HepG2 (cell line): ENCODE data around the gene NUP85. TPM values are rescaled to one million over a fixed set of nuclear protein-coding genes. Genes with fewer than 3 reads are reported as not detected.
A peak's percentile ranks its signal among the peaks of the same experiment; 100 is the strongest.

Experiments used
- ATF6 ChIP-seq: sonication (generic); formaldehyde crosslinking; conservative IDR thresholded peaks from 2 replicates; pipeline ENCODE4 v1.4.0; 2020; ENCODE audit warnings: missing genetic modification reagents
- DPF2 ChIP-seq: sonication (generic); formaldehyde crosslinking; IDR thresholded peaks from 2 replicates; pipeline ENCODE4 v1.4.0; 2020; ENCODE audit warnings: mild to moderate bottlenecking, low read depth, missing genetic modification reagents, borderline replicate concordance
- ELF3 ChIP-seq: IDR thresholded peaks from 2 replicates; pipeline ENCODE4 v1.6.1; 2016; ENCODE audit warnings: missing genetic modification reagents, missing compliant biosample characterization
- NKX3-1 ChIP-seq: sonication (generic); formaldehyde crosslinking; IDR thresholded peaks from 2 replicates; pipeline ENCODE4 v1.5.0; 2020; ENCODE audit warnings: missing genetic modification reagents
- ZC3H13 ChIP-seq: sonication (generic); formaldehyde crosslinking; IDR thresholded peaks from 2 replicates; pipeline ENCODE4 v1.8.1; 2023; ENCODE audit warnings: mild to moderate bottlenecking, missing genetic modification reagents, moderate library complexity
- ZFP1 ChIP-seq: IDR thresholded peaks from 2 replicates; pipeline ENCODE4 v1.6.1; 2016
- ZHX2 ChIP-seq, 2 experiments: sonication (generic) in 1 of 2; formaldehyde crosslinking in 1 of 2; IDR thresholded peaks; 2 replicates each; pipeline versions ENCODE4 v1.6.1 to v1.9.0; 2014 to 2022; ENCODE audit warnings: antibody characterized with exemption in 1 of 2, borderline replicate concordance in 1 of 2, inconsistent platforms in 1 of 2, low read depth in 1 of 2, missing genetic modification reagents in 1 of 2
- ZNF24 ChIP-seq: fragments of 450-650 bp; IDR thresholded peaks from 2 replicates; pipeline ENCODE4 v1.6.1; 2017; ENCODE audit warnings: antibody characterized with exemption, mild to moderate bottlenecking
- ZNF44 ChIP-seq: sonication (generic); formaldehyde crosslinking; IDR thresholded peaks from 2 replicates; pipeline ENCODE4 v1.5.1; 2020; ENCODE audit warnings: mild to moderate bottlenecking, missing genetic modification reagents
- polyA plus RNA-seq, 8 experiments: library from polyadenylated mRNA; depleted of rRNA in 3 of 8; stranded (reverse) in 7 of 8; unstranded in 1 of 8; fragments of >200 nt; fragmentation: Illumina TruSeq in 4 of 8; extraction: Trizol in 4 of 8; gene quantifications; 2 replicates each; pipeline versions ENCODE4 v1.2.1 to v1.2.3, GENCODE V29; 2011 to 2016; ENCODE audit warnings: low read depth in 4 of 8, missing spikeins in 1 of 8, mixed read lengths in 1 of 8; ENCODE audit not compliant: insufficient read depth in 1 of 8
- total RNA-seq, 5 experiments: library from RNA; depleted of rRNA; stranded (reverse); fragments of >200 nt; fragmentation: Illumina TruSeq; extraction: Trizol; gene quantifications; 2 replicates each; pipeline ENCODE4 v1.2.3, GENCODE V29; 2016; ENCODE audit warnings: low read depth in 1 of 5
- TF ChIP-seq, protein P1 (sequence below): sonication (generic); formaldehyde crosslinking; IDR thresholded peaks from 2 replicates; pipeline ENCODE4 v1.4.0; 2020; ENCODE audit warnings: mild to moderate bottlenecking, missing genetic modification reagents
- TF ChIP-seq, protein P2 (sequence below): sonication (generic); formaldehyde crosslinking; IDR thresholded peaks from 2 replicates; pipeline ENCODE4 v1.5.1; 2020; ENCODE audit warnings: missing genetic modification reagents, mild to moderate bottlenecking, borderline replicate concordance
- TF ChIP-seq, protein P3 (sequence below): sonication (generic); formaldehyde crosslinking; IDR thresholded peaks from 2 replicates; pipeline ENCODE4 v1.9.0; 2021; ENCODE audit warnings: missing genetic modification reagents, mild to moderate bottlenecking, borderline replicate concordance
- TF ChIP-seq, protein P4 (sequence below): IDR thresholded peaks from 2 replicates; pipeline ENCODE4 v1.6.1; 2016; ENCODE audit warnings: low read depth, borderline replicate concordance

The NUP85 gene
- total and polyA plus RNA-seq, 2 of the 13 experiments (the other 11 are each of a cell fraction or from before 2014, with no cell fraction given) = 89.1 to 124 TPM

DNA sequence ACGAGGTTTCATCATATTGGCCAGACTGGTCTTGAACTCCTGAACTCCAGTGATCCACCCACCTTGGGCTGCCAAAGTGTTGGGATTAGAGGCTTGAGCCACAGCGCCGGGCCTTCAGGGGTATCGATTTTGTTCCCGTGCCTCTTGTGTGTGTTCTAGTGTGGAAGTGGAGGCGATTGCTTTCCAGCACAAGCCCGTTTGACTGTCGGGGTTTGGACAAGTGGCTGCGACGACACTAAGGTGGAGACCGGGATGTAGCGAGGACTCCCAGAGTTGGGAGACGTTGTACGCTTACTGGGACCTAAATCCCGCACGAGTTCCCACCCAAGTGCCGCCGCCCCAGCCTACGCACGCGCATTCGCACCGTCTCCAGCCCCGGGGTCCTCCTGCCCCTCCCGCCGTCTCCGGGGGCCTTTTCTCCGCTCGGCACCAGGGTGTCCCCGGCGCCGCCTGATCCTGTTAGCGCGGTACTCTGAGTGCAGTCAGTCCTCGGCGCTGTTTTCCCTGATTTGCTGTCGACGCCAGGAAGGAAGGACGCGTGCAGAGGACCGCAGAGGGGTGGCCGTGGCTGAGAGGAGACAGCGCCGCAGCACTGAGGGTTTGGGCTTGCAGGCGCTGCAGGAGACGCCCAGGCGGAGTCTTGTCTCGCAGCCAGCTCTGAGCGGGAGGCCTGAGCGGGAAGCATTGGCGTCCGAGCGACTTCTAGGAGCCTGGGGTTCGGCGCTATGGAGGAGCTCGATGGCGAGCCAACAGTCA is at the start of gene NUP85 (continued):
- TF ChIP-seq ATF6 = no peak
- no peak for TF ChIP-seq ZC3H13 (CRISPR knock-in tag)
- TF ChIP-seq, protein P1, sequence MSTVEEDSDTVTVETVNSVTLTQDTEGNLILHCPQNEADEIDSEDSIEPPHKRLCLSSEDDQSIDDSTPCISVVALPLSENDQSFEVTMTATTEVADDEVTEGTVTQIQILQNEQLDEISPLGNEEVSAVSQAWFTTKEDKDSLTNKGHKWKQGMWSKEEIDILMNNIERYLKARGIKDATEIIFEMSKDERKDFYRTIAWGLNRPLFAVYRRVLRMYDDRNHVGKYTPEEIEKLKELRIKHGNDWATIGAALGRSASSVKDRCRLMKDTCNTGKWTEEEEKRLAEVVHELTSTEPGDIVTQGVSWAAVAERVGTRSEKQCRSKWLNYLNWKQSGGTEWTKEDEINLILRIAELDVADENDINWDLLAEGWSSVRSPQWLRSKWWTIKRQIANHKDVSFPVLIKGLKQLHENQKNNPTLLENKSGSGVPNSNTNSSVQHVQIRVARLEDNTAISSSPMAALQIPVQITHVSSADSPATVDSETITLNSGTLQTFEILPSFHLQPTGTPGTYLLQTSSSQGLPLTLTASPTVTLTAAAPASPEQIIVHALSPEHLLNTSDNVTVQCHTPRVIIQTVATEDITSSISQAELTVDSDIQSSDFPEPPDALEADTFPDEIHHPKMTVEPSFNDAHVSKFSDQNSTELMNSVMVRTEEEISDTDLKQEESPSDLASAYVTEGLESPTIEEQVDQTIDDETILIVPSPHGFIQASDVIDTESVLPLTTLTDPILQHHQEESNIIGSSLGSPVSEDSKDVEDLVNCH (CRISPR knock-in tag) = no peak
- TF ChIP-seq ZHX2 (IDR thresholded peaks at IDR 0.05; ENCODE audit: low read depth) = no peak; the same call in 1 of the 2 replicates
- TF ChIP-seq ZHX2 (CRISPR knock-in tag; IDR thresholded peaks at IDR 0.05; ENCODE audit: borderline replicate concordance) = peak; percentile 47
- peak; percentile 52; the same call in 1 of the 2 replicates for TF ChIP-seq ELF3
- peak; percentile 91 for TF ChIP-seq NKX3-1 (CRISPR knock-in tag)
- no peak; the same call in 1 of the 2 replicates for TF ChIP-seq ZNF24
- no peak for TF ChIP-seq DPF2 (CRISPR knock-in tag)
- TF ChIP-seq, protein P2, sequence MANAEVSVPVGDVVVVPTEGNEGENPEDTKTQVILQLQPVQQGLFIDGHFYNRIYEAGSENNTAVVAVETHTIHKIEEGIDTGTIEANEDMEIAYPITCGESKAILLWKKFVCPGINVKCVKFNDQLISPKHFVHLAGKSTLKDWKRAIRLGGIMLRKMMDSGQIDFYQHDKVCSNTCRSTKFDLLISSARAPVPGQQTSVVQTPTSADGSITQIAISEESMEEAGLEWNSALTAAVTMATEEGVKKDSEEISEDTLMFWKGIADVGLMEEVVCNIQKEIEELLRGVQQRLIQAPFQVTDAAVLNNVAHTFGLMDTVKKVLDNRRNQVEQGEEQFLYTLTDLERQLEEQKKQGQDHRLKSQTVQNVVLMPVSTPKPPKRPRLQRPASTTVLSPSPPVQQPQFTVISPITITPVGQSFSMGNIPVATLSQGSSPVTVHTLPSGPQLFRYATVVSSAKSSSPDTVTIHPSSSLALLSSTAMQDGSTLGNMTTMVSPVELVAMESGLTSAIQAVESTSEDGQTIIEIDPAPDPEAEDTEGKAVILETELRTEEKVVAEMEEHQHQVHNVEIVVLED (CRISPR knock-in tag) = peak; percentile 95
- TF ChIP-seq, protein P3, sequence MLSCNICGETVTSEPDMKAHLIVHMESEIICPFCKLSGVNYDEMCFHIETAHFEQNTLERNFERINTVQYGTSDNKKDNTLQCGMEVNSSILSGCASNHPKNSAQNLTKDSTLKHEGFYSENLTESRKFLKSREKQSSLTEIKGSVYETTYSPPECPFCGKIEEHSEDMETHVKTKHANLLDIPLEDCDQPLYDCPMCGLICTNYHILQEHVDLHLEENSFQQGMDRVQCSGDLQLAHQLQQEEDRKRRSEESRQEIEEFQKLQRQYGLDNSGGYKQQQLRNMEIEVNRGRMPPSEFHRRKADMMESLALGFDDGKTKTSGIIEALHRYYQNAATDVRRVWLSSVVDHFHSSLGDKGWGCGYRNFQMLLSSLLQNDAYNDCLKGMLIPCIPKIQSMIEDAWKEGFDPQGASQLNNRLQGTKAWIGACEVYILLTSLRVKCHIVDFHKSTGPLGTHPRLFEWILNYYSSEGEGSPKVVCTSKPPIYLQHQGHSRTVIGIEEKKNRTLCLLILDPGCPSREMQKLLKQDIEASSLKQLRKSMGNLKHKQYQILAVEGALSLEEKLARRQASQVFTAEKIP (CRISPR knock-in tag) = no peak
- peak; percentile 33 for TF ChIP-seq ZFP1 (CRISPR knock-in tag)
- TF ChIP-seq, protein P4, sequence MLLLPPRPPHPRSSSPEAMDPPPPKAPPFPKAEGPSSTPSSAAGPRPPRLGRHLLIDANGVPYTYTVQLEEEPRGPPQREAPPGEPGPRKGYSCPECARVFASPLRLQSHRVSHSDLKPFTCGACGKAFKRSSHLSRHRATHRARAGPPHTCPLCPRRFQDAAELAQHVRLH = peak; percentile 98; the same call in 1 of the 2 replicates
- 0 out of 2 replicates have a peak, but pooled peaks have one; percentile 18 for TF ChIP-seq ZNF44 (CRISPR knock-in tag)
